HCT116 (cell line): ENCODE results near the gene IGF2BP1. TPM values are rescaled to one million over a fixed set of nuclear protein-coding genes. Genes with fewer than 3 reads are reported as not detected.

Experiments used
- ATAC-seq: fragments of 200-7000 bp; cut with Tn5 transposase; 2 replicates; pipeline ENCODE4 v1.9.1; 2020; ENCODE audit warnings: mild to moderate bottlenecking, moderate library complexity
- BruUV-seq: library from RNA; stranded (reverse); fragments of 400-500 nt; replicated peaks from 2 replicates; lab custom pipeline; 2021; lab: Mats Ljungman, UMichigan
- CTCF ChIA-PET: fragments of 300-600 bp; sonication (Branson Sonifier 250); formaldehyde crosslinking; loops from one replicate; lab custom pipeline; 2021; ENCODE audit warnings: antibody characterized with exemption; lab: Charles Lee
- POLR2A ChIA-PET: fragments of 300-600, 350-600 bp; sonication (Branson Sonifier 250); formaldehyde crosslinking; loops from one replicate; lab custom pipeline; 2021; ENCODE audit warnings: antibody characterized with exemption; lab: Charles Lee
- RAD21 ChIA-PET, 2 experiments: fragments of 300-600 bp; sonication (Branson Sonifier 250); formaldehyde crosslinking; loops; one replicate each; lab custom pipeline; 2023; ENCODE audit warnings: low total read pairs in 2 of 2; ENCODE audit not compliant: uncharacterized antibody in 2 of 2, unreplicated experiment in 2 of 2, low non-redundant PET in 1 of 2; lab: Charles Lee
- DNase-seq: peaks from one replicate; pipeline ENCODE4 v3.0.0-alpha.2; 2010; ENCODE audit warnings: low read depth, low spot score
- H2AFZ ChIP-seq: fragments of 200-600 bp; shearing (Covaris generic), sonication (generic); 2 replicates; pipeline ENCODE4 v1.6.1; 2017; ENCODE audit warnings: low read depth, mixed run types, mixed read lengths, antibody characterized with exemption, low read length; ENCODE audit not compliant: poor library complexity, severe bottlenecking
- H3K27ac ChIP-seq: 2 replicates; pipeline ENCODE4 v1.5.1; 2012; ENCODE audit warnings: low read depth, low read length
- H3K27me3 ChIP-seq: fragments of 200-600 bp; sonication (generic); 2 replicates; pipeline ENCODE4 v1.6.1; 2016; ENCODE audit warnings: mixed run types, low read length, mixed read lengths; ENCODE audit not compliant: insufficient read depth
- H3K36me3 ChIP-seq, 2 experiments: fragments of 200-500 bp in 1 of 2; fragments of 200-600 bp in 1 of 2; sonication (Bioruptor generic) in 1 of 2; sonication (generic) in 1 of 2; 2 replicates each; pipeline versions ENCODE4 v1.5.1 to v1.6.1; 2014 to 2016; ENCODE audit warnings: low read length in 2 of 2, inconsistent platforms in 1 of 2, mixed read lengths in 1 of 2, mixed run types in 1 of 2; ENCODE audit not compliant: insufficient read depth in 2 of 2, control insufficient read depth in 1 of 2
- H3K4me1 ChIP-seq, 2 experiments: fragments of 200-600 bp in 1 of 2; sonication (generic) in 1 of 2; 2 replicates each; pipeline versions ENCODE4 v1.5.1 to v1.6.1; 2012 to 2017; ENCODE audit warnings: low read length in 2 of 2, inconsistent platforms in 1 of 2, mild to moderate bottlenecking in 1 of 2, mixed read lengths in 1 of 2, mixed run types in 1 of 2, moderate library complexity in 1 of 2; ENCODE audit not compliant: insufficient read depth in 2 of 2, control insufficient read depth in 1 of 2
- H3K4me2 ChIP-seq: fragments of 200-600 bp; sonication (generic); 2 replicates; pipeline ENCODE4 v1.6.1; 2017; ENCODE audit warnings: mixed run types, low read length, mixed read lengths
- H3K4me3 ChIP-seq, 2 experiments: fragments of 200-600 bp in 1 of 2; sonication (generic) in 1 of 2; replicated peaks in 1 of 2; 2 replicates each; pipeline ENCODE4 v1.5.1; 2011 to 2016; ENCODE audit warnings: low read length in 2 of 2, control low read depth in 1 of 2, low read depth in 1 of 2, mild to moderate bottlenecking in 1 of 2, mixed read lengths in 1 of 2, mixed run types in 1 of 2
- H3K79me2 ChIP-seq: fragments of 200-600 bp; sonication (generic); 2 replicates; pipeline ENCODE4 v1.6.1; 2017; ENCODE audit warnings: mild to moderate bottlenecking, mixed run types, low read length, moderate library complexity, mixed read lengths; ENCODE audit not compliant: insufficient read depth
- H3K9ac ChIP-seq: fragments of 200-600 bp; sonication (generic); 2 replicates; pipeline ENCODE4 v1.6.1; 2016; ENCODE audit warnings: low read length, mixed read lengths
- H3K9me2 ChIP-seq: fragments of 200-600 bp; sonication (generic), shearing (Covaris generic); 2 replicates; pipeline ENCODE4 v1.6.1; 2017; ENCODE audit warnings: mixed run types, mild to moderate bottlenecking, moderate library complexity; ENCODE audit not compliant: insufficient read depth
- H3K9me3 ChIP-seq, 2 experiments: fragments of 200-500 bp in 1 of 2; fragments of 200-600 bp in 1 of 2; sonication (Bioruptor generic) in 1 of 2; sonication (generic) in 1 of 2; 2 replicates each; pipeline ENCODE4 v1.6.1; 2014 to 2017; ENCODE audit warnings: low read length in 2 of 2, mixed read lengths in 2 of 2, inconsistent platforms in 1 of 2, low read depth in 1 of 2, mild to moderate bottlenecking in 1 of 2, mixed run types in 1 of 2, moderate library complexity in 1 of 2; ENCODE audit not compliant: control insufficient read depth in 1 of 2, insufficient read depth in 1 of 2
- H4K20me1 ChIP-seq: fragments of 200-600 bp; sonication (generic), shearing (Covaris generic); 2 replicates; pipeline ENCODE4 v1.6.1; 2017; ENCODE audit warnings: mixed run types, mild to moderate bottlenecking, moderate library complexity; ENCODE audit not compliant: insufficient read depth
- CBX3 ChIP-seq: IDR thresholded peaks from 2 replicates; pipeline ENCODE4 v1.6.1; 2012; ENCODE audit warnings: low read depth
- CEBPB ChIP-seq: IDR thresholded peaks from 2 replicates; pipeline ENCODE4 v1.6.1; 2012; ENCODE audit warnings: low read depth
- ELF1 ChIP-seq: IDR thresholded peaks from 2 replicates; pipeline ENCODE4 v1.6.1; 2012; ENCODE audit warnings: low read depth, borderline replicate concordance
- EZH2phosphoT487 ChIP-seq: fragments of 200-600 bp; IDR thresholded peaks from 2 replicates; pipeline ENCODE4 v1.6.1; 2018; ENCODE audit warnings: antibody characterized with exemption, borderline replicate concordance
- JUND ChIP-seq: IDR thresholded peaks from 2 replicates; pipeline ENCODE4 v1.6.1; 2012
- MAX ChIP-seq: IDR thresholded peaks from 2 replicates; pipeline ENCODE4 v1.6.1; 2012
- POLR2A ChIP-seq: IDR thresholded peaks from 2 replicates; pipeline ENCODE4 v1.7.0; 2011; ENCODE audit warnings: borderline replicate concordance; ENCODE audit not compliant: insufficient read depth, insufficient read length; ENCODE audit errors: extremely low read depth
- RAD21 ChIP-seq: IDR thresholded peaks from 2 replicates; pipeline ENCODE4 v1.6.1; 2012; ENCODE audit warnings: low read depth, mild to moderate bottlenecking
- REST ChIP-seq: IDR thresholded peaks from 2 replicates; pipeline ENCODE4 v1.6.1; 2012; ENCODE audit warnings: low read depth
- SP1 ChIP-seq: IDR thresholded peaks from 2 replicates; pipeline ENCODE4 v1.6.1; 2012; ENCODE audit warnings: low read depth
- TCF7L2 ChIP-seq: IDR thresholded peaks from 2 replicates; pipeline ENCODE4 v1.7.0; 2011; ENCODE audit warnings: borderline replicate concordance, inconsistent platforms; ENCODE audit not compliant: insufficient read depth, insufficient read length; ENCODE audit errors: extremely low read depth
- ZFX ChIP-seq: fragments of 450-650 bp; IDR thresholded peaks from 2 replicates; pipeline ENCODE4 v1.6.1; 2017
- ZNF274 ChIP-seq: fragments of 200-500 bp; sonication (Bioruptor generic); IDR thresholded peaks from 2 replicates; pipeline ENCODE4 v1.6.1; 2014; ENCODE audit warnings: mild to moderate bottlenecking, low read depth, low read length, inconsistent platforms
- intact Hi-C: fragments of 100-400 bp; cut with micrococcal nuclease; formaldehyde crosslinking; loops from 2 replicates; pipeline ENCODE4 v1.10.0; 2022
- total RNA-seq: library from RNA; stranded (reverse); gene quantifications from one replicate; pipeline ENCODE4 v1.2.1, GENCODE V29; 2021; ENCODE audit not compliant: unreplicated experiment

The IGF2BP1 gene
- total RNA-seq, 1 experiment from 2014 or later = 0.91 TPM

GRCh38 chr17:48995304-48995973, 1.7 kb upstream of the IGF2BP1 start:
- H2AFZ ChIP-seq = peak overlapping the region; percentile 24
- no peak overlapping the region for H3K27ac ChIP-seq
- ChIA-PET RAD21 (no interaction called here), POLR2A (no interaction called here), CTCF (no interaction called here)
- peaks cover 3% of the 10 kb centered on the region; the same call in 1 of the 2 replicates for H4K20me1 ChIP-seq
- no peaks in the 10 kb centered on the region for H3K79me2 ChIP-seq
- no peaks in the 10 kb centered on the region for H3K36me3 ChIP-seq
- no peaks in the 10 kb centered on the region for H3K9me3 ChIP-seq
- no peak for TF ChIP-seq ZFX
- no peak for TF ChIP-seq ZNF274
- TF ChIP-seq MAX = no peak
- TF ChIP-seq SP1 = no peak
- no peak for TF ChIP-seq CBX3
- no peak for TF ChIP-seq REST
- no peak for TF ChIP-seq POLR2A
- no peak for TF ChIP-seq ELF1
- no peak for TF ChIP-seq CEBPB
- no peak for TF ChIP-seq TCF7L2
- TF ChIP-seq JUND = no peak
- no peak; the same call in 1 of the 2 replicates for TF ChIP-seq EZH2phosphoT487
- no peak for TF ChIP-seq RAD21
- no peaks in the 10 kb centered on the region for H3K9me2 ChIP-seq
- no peak overlapping the region for H3K4me3 ChIP-seq
- BruUV-seq = no TSS peak
- DNase-seq (no peak), ATAC-seq (peak; percentile 26; the same call in 1 of the 2 replicates)
- H3K27me3 ChIP-seq = peaks cover 57% of the 10 kb centered on the region
- no peak overlapping the region for H3K4me2 ChIP-seq
- H3K4me1 ChIP-seq = no peaks in the 10 kb centered on the region; a peak in 1 of 4 replicates
- intact Hi-C loops = no loop called here
- H3K9ac ChIP-seq = no peak overlapping the region
